Measurements from ENCODE around the gene MTF1.
"Not testable (repeated sequence)": the region's sequence is repeated elsewhere in the genome, so short reads cannot be mapped to it uniquely, and the experiment has no call there.

Gene MTF1

DNA sequence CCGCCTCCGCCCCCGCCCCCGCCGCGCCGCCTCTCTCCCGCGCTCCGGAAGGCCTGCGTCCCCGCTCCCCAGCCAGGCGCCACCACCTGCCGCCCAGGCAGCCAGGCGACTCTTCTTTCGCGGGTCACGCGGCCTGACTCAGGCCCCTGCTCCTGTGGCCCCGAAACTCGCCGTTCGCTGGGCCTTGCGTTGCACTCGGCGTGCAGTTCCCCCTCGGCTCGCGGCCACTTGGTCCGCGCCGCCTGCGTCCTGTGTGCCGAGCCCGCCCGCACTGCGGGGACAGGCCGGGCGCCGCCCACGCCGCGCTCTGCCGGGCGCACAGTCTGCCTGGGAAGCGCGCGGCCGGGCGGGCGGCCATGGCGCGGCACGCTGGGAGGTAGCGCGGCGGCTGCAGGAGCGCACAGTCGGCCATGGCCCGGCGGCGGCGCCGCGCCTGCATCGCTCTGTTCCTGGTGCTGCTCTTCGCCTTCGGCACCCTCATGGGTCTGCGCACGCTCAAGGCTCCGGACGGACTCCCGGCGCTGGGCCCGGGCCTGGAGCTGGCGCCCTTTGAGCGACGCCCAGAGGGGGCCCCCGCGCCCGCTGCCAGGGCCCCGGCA, 65.5 kb downstream of the MTF1 start, which contains the start of gene MANEAL:
Gene MANEAL (plus strand): TSS at position 75 of the 599 bp plus-strand sequence. CDS start 336 bp downstream, at position 411.
- DNase-seq (ENCODE audit: low read depth in 2 of 2): no peak

GRCh38 chr1:37792943-37793686, 66.3 kb downstream of the MTF1 start:
- no peak for DNase-seq (ENCODE audit: low read depth in 2 of 2)

DNA sequence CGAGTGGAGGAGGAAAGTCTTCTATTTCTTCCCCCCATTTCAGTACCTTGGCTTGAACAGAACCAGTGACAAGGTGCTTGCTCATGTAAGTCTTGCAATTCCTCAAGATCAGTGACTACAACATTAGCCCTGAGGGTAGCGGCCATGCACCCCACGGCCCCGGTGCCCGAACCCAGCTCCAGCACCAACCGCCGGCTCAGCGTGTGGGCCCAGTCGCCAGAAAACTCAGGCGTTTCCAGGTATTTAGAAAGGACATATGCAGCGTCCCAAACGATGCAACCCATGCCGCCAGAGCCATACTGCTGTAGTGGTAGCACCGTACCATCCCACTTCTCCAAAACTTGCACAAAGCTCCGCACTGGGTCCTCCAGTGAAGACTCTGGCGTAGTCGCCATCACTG, 76.9 kb downstream of the MTF1 start:
- no peak for DNase-seq (ENCODE audit: low read depth in 2 of 2)

DNA sequence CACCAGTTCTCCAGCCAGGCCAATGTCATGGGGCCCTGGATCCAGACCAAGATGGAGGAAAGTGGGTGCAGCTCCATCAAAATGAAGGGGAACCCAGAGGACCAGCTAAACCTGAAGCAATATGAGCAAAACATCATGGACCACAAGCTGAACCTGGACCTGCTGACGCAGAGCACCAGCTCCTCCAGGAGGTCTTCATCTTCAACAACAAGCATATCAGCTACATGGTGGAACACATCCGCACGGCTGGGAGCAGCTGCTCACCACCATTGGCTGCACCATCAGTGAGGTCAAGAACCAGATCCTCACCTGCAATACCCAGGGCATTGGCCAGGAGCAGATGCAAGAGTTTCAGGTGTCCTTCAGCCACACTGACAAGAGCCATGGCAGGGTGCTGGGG, 80.7 kb downstream of the MTF1 start:
- no peak for DNase-seq (ENCODE audit: low read depth in 2 of 2)

- no peak for DNase-seq (ENCODE audit: low read depth in 2 of 2)
Measured at GRCh38 chr1:37776946-37777516, 82.4 kb downstream of the MTF1 start.

- not testable (repeated sequence) for DNase-seq (ENCODE audit: low read depth in 2 of 2)
Measured at GRCh38 chr1:37771440-37771839, 88.0 kb downstream of the MTF1 start.

GRCh38 chr1:37767488-37767887, 91.9 kb downstream of the MTF1 start:
- no peak for DNase-seq (ENCODE audit: low read depth in 2 of 2)

- no peak for DNase-seq (ENCODE audit: low read depth in 2 of 2)
Measured at GRCh38 chr1:37765916-37766664, 93.3 kb downstream of the MTF1 start.

GRCh38 chr1:37764888-37765441, 94.4 kb downstream of the MTF1 start, which contains the start of gene EPHA10:
Gene EPHA10 (minus strand): TSS chr1:37765120. CDS start chr1:37765066, 54 bp downstream.
- no peak for DNase-seq (ENCODE audit: low read depth in 2 of 2)

- peak; percentile 9 to 14 for DNase-seq (ENCODE audit: low read depth in 2 of 2)
Measured at GRCh38 chr1:37764414-37764825, 95.0 kb downstream of the MTF1 start.

DNA sequence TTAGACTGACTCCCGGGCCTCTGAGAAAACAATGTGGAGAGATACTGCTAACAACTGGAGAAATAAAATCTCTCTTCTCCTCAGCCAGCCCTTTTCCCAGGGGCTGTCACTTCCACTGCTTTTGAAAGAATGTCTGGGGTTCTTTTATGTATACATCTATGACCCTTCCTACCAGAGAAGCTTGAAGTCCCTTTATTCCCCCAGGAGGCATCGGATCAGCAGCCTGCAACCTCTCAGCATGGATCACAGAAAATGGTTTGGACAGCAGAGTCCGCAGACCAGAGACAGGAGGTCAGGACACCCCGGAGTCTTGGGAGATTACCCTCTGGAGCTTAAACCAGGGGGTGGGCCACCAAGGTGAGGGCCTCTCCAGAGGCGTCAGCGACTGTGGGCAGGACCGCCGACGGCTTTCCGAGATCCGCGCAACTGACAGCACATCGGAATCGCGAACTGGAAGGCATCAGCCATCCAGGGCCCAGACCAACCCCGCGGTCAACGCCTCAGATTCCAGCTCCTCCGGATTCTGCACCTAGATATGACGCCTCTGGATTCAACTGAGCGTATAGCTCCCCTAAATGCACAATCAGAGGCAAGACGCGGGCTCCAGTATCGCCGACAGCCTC, 95.5 kb downstream of the MTF1 start:
- no peak for DNase-seq (ENCODE audit: low read depth in 2 of 2)

DNA sequence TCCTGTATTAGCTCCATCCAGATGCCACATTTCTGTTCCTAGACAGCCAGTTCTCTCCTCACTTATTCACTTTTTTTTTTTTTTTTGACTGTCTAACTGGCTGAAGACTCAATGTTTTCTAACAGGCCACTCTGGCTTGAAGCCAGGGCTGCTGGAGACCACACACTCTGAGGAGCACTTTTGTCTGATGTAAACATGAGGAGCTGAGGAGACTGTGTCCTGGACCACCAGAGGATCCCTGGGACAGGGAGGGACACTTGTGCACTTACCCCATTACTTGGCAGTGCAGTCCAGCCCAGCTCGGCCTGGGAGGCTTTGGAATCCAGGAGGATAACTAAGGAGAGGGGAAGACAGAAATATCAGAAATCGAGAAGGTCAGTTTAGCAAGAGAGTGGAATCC, 96.9 kb downstream of the MTF1 start:
- DNase-seq (ENCODE audit: low read depth in 2 of 2): no peak

GRCh38 chr1:37761416-37762095, 97.8 kb downstream of the MTF1 start:
- no peak for DNase-seq (ENCODE audit: low read depth in 2 of 2)

Data from fibroblast of skin of left quadriceps (primary cell).